ENCODE data around the gene GPX2. TPM values are rescaled to one million over a fixed set of nuclear protein-coding genes. Genes with fewer than 3 reads are reported as not detected.

The GPX2 gene
- total and polyA plus RNA-seq, 2 of the 4 experiments (the other 2 are of a cell fraction): not detected

- BruUV-seq (replicated peaks): no TSS peak
- peaks cover 23 to 50% of the 10 kb centered on the region in 2 experiments for H3K79me1 ChIP-seq (ENCODE audit: low read depth in 1 of 2, low read length in 2 of 2)
- peaks cover 3% of the 10 kb centered on the region; the same call in 1 of the 2 replicates for H4K20me1 ChIP-seq (ENCODE audit: insufficient read depth, low read length)
- TF ChIP-seq, protein P1, sequence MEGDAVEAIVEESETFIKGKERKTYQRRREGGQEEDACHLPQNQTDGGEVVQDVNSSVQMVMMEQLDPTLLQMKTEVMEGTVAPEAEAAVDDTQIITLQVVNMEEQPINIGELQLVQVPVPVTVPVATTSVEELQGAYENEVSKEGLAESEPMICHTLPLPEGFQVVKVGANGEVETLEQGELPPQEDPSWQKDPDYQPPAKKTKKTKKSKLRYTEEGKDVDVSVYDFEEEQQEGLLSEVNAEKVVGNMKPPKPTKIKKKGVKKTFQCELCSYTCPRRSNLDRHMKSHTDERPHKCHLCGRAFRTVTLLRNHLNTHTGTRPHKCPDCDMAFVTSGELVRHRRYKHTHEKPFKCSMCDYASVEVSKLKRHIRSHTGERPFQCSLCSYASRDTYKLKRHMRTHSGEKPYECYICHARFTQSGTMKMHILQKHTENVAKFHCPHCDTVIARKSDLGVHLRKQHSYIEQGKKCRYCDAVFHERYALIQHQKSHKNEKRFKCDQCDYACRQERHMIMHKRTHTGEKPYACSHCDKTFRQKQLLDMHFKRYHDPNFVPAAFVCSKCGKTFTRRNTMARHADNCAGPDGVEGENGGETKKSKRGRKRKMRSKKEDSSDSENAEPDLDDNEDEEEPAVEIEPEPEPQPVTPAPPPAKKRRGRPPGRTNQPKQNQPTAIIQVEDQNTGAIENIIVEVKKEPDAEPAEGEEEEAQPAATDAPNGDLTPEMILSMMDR (conservative IDR thresholded peaks at IDR 0.05; ENCODE audit: low read depth, low read length): no peak
- TF ChIP-seq RFX5 (IDR thresholded peaks at IDR 0.05; ENCODE audit: low read depth, low read length) (no peak), POLR2A (IDR thresholded peaks at IDR 0.05; ENCODE audit: low read depth, low read length) (no peak), MAFK (IDR thresholded peaks at IDR 0.05; ENCODE audit: low read depth, low read length) (no peak), MXI1 (IDR thresholded peaks at IDR 0.05; ENCODE audit: borderline replicate concordance, low read depth, low read length) (no peak), CEBPB (IDR thresholded peaks at IDR 0.05; ENCODE audit: low read depth, low read length) (no peak), CHD1 (IDR thresholded peaks at IDR 0.05; ENCODE audit: low read depth, low read length) (no peak), RCOR1 (IDR thresholded peaks at IDR 0.05; ENCODE audit: insufficient replicate concordance, low read length) (no peak), FOS (IDR thresholded peaks at IDR 0.05; ENCODE audit: low read depth, low read length) (no peak), NFE2L2 (IDR thresholded peaks at IDR 0.05; ENCODE audit: low read depth, low read length) (no peak), BHLHE40 (IDR thresholded peaks at IDR 0.05; ENCODE audit: low read depth, low read length) (no peak), USF2 (IDR thresholded peaks at IDR 0.05; ENCODE audit: low read depth, low read length) (no peak), MAZ (IDR thresholded peaks at IDR 0.05; ENCODE audit: borderline replicate concordance, low read depth, low read length) (no peak), RAD21 (IDR thresholded peaks at IDR 0.05; ENCODE audit: low read length) (no peak), SMC3 (IDR thresholded peaks at IDR 0.05; ENCODE audit: low read depth, low read length) (no peak)
- TF ChIP-seq, protein P2, sequence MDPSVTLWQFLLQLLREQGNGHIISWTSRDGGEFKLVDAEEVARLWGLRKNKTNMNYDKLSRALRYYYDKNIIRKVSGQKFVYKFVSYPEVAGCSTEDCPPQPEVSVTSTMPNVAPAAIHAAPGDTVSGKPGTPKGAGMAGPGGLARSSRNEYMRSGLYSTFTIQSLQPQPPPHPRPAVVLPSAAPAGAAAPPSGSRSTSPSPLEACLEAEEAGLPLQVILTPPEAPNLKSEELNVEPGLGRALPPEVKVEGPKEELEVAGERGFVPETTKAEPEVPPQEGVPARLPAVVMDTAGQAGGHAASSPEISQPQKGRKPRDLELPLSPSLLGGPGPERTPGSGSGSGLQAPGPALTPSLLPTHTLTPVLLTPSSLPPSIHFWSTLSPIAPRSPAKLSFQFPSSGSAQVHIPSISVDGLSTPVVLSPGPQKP (IDR thresholded peaks at IDR 0.05; ENCODE audit: borderline replicate concordance, low read depth, low read length): no peak
- H3K36me3 ChIP-seq (ENCODE audit: control insufficient read depth, insufficient read depth, low read length): no peaks in the 10 kb centered on the region
- no peak overlapping the region for H2BK20ac ChIP-seq (ENCODE audit: low read depth, low read length)
- no peak overlapping the region for H2AK5ac ChIP-seq (ENCODE audit: low read depth, low read length)
- no peak overlapping the region for H2AFZ ChIP-seq (replicated peaks; ENCODE audit: low read length, poor library complexity)
- H4K5ac ChIP-seq (ENCODE audit: low read depth, low read length): no peak overlapping the region
- H3K4me1 ChIP-seq (ENCODE audit: control insufficient read depth, insufficient read depth, low read length): peaks cover 7% of the 10 kb centered on the region
- no peak overlapping the region for H2BK5ac ChIP-seq (ENCODE audit: low read depth, low read length, poor library complexity, severe bottlenecking)
- ATAC-seq (ENCODE audit: low read depth): no peak
- in situ Hi-C loops (cut with MboI; ENCODE audit: low sequenced_read_pairs) (no loop called here), intact Hi-C loops (cut with micrococcal nuclease) (no loop called here), dilution Hi-C loops (cut with HindIII; ENCODE audit: low sequenced_read_pairs, unreplicated experiment) (no loop called here)
- H3K18ac ChIP-seq (ENCODE audit: low read depth, low read length): no peak overlapping the region
- H3K56ac ChIP-seq (ENCODE audit: extremely low read depth, insufficient read depth, low read length): no peak overlapping the region
- H3K4me3 ChIP-seq (ENCODE audit: insufficient read depth, low read depth, low read length): no peak overlapping the region
- H3K23ac ChIP-seq (ENCODE audit: low read depth, low read length): no peak overlapping the region
- no peak overlapping the region for H3K9ac ChIP-seq (ENCODE audit: low read depth, low read length)
- no peak overlapping the region for H3K4ac ChIP-seq (ENCODE audit: low read depth, low read length)
- H2BK120ac ChIP-seq (ENCODE audit: low read depth, low read length): no peak overlapping the region
- no peak overlapping the region for H4K8ac ChIP-seq (ENCODE audit: low read depth in 2 of 2, low read length in 2 of 2)
- no peak overlapping the region for H2BK15ac ChIP-seq (ENCODE audit: low read depth, low read length)
- no peak overlapping the region for H3K27ac ChIP-seq (ENCODE audit: insufficient read depth, low read length)
- no peak overlapping the region for H2AK9ac ChIP-seq (replicated peaks; ENCODE audit: low read depth, low read length, poor library complexity)
- no peak overlapping the region for H3K14ac ChIP-seq (replicated peaks; ENCODE audit: low read depth, low read length)
- no peak overlapping the region for H3K4me2 ChIP-seq (ENCODE audit: low read depth, low read length)
- H3K27me3 ChIP-seq (ENCODE audit: control insufficient read depth, insufficient read depth, low read length): no peaks in the 10 kb centered on the region
- H3K9me3 ChIP-seq (ENCODE audit: control insufficient read depth, insufficient read depth, low read length): no peaks in the 10 kb centered on the region
- ChIA-PET CTCF (no interaction called here), POLR2A (ENCODE audit: unreplicated experiment) (interaction anchor here (0.6 kb wide), 1 partner anchor 527 kb away, joined by 3 read pairs; no protein-coding TSS in a partner anchor)
- no peak overlapping the region for H4K91ac ChIP-seq (ENCODE audit: insufficient read depth, low read depth, low read length)
- DNase-seq: no peak
- WGBS, 2 experiments (ENCODE audit: extremely low coverage in 2 of 2, insufficient read length in 1 of 2): 80% methylated on average over 1 of the region's 3 CpGs; no CpG with 5 or more reads in 1 of the 2 experiments
- peaks cover 5% of the 10 kb centered on the region for H3K9me1 ChIP-seq (ENCODE audit: insufficient read depth, low read length)
Observed at GRCh38 chr14:64990296-64990695, 47.8 kb upstream of the GPX2 start.
